HCT116 (cell line): Measurements from ENCODE around the gene BBLN. TPM values are rescaled to one million over a fixed set of nuclear protein-coding genes. Genes with fewer than 3 reads are reported as not detected.

Experiments
- ATAC-seq: fragments of 200-7000 bp; cut with Tn5 transposase; 2 replicates; pipeline ENCODE4 v1.9.1; 2020; ENCODE audit warnings: mild to moderate bottlenecking, moderate library complexity
- BruUV-seq: library from RNA; stranded (reverse); fragments of 400-500 nt; replicated peaks from 2 replicates; lab custom pipeline; 2021; lab: Mats Ljungman, UMichigan
- CTCF ChIA-PET: fragments of 300-600 bp; sonication (Branson Sonifier 250); formaldehyde crosslinking; loops from one replicate; lab custom pipeline; 2021; ENCODE audit warnings: antibody characterized with exemption; lab: Charles Lee
- POLR2A ChIA-PET: fragments of 300-600, 350-600 bp; sonication (Branson Sonifier 250); formaldehyde crosslinking; loops from one replicate; lab custom pipeline; 2021; ENCODE audit warnings: antibody characterized with exemption; lab: Charles Lee
- RAD21 ChIA-PET, 2 experiments: fragments of 300-600 bp; sonication (Branson Sonifier 250); formaldehyde crosslinking; loops; one replicate each; lab custom pipeline; 2023; ENCODE audit warnings: low total read pairs in 2 of 2; ENCODE audit not compliant: uncharacterized antibody in 2 of 2, unreplicated experiment in 2 of 2, low non-redundant PET in 1 of 2; lab: Charles Lee
- DNase-seq: peaks from one replicate; pipeline ENCODE4 v3.0.0-alpha.2; 2010; ENCODE audit warnings: low read depth, low spot score
- H2AFZ ChIP-seq: fragments of 200-600 bp; shearing (Covaris generic), sonication (generic); 2 replicates; pipeline ENCODE4 v1.6.1; 2017; ENCODE audit warnings: low read depth, mixed run types, mixed read lengths, antibody characterized with exemption, low read length; ENCODE audit not compliant: poor library complexity, severe bottlenecking
- H3K27ac ChIP-seq: 2 replicates; pipeline ENCODE4 v1.5.1; 2012; ENCODE audit warnings: low read depth, low read length
- H3K27me3 ChIP-seq: fragments of 200-600 bp; sonication (generic); 2 replicates; pipeline ENCODE4 v1.6.1; 2016; ENCODE audit warnings: mixed run types, low read length, mixed read lengths; ENCODE audit not compliant: insufficient read depth
- H3K36me3 ChIP-seq, 2 experiments: fragments of 200-500 bp in 1 of 2; fragments of 200-600 bp in 1 of 2; sonication (Bioruptor generic) in 1 of 2; sonication (generic) in 1 of 2; 2 replicates each; pipeline versions ENCODE4 v1.5.1 to v1.6.1; 2014 to 2016; ENCODE audit warnings: low read length in 2 of 2, inconsistent platforms in 1 of 2, mixed read lengths in 1 of 2, mixed run types in 1 of 2; ENCODE audit not compliant: insufficient read depth in 2 of 2, control insufficient read depth in 1 of 2
- H3K4me1 ChIP-seq, 2 experiments: fragments of 200-600 bp in 1 of 2; sonication (generic) in 1 of 2; 2 replicates each; pipeline versions ENCODE4 v1.5.1 to v1.6.1; 2012 to 2017; ENCODE audit warnings: low read length in 2 of 2, inconsistent platforms in 1 of 2, mild to moderate bottlenecking in 1 of 2, mixed read lengths in 1 of 2, mixed run types in 1 of 2, moderate library complexity in 1 of 2; ENCODE audit not compliant: insufficient read depth in 2 of 2, control insufficient read depth in 1 of 2
- H3K4me2 ChIP-seq: fragments of 200-600 bp; sonication (generic); 2 replicates; pipeline ENCODE4 v1.6.1; 2017; ENCODE audit warnings: mixed run types, low read length, mixed read lengths
- H3K4me3 ChIP-seq, 2 experiments: fragments of 200-600 bp in 1 of 2; sonication (generic) in 1 of 2; replicated peaks in 1 of 2; 2 replicates each; pipeline ENCODE4 v1.5.1; 2011 to 2016; ENCODE audit warnings: low read length in 2 of 2, control low read depth in 1 of 2, low read depth in 1 of 2, mild to moderate bottlenecking in 1 of 2, mixed read lengths in 1 of 2, mixed run types in 1 of 2
- H3K79me2 ChIP-seq: fragments of 200-600 bp; sonication (generic); 2 replicates; pipeline ENCODE4 v1.6.1; 2017; ENCODE audit warnings: mild to moderate bottlenecking, mixed run types, low read length, moderate library complexity, mixed read lengths; ENCODE audit not compliant: insufficient read depth
- H3K9ac ChIP-seq: fragments of 200-600 bp; sonication (generic); 2 replicates; pipeline ENCODE4 v1.6.1; 2016; ENCODE audit warnings: low read length, mixed read lengths
- H3K9me2 ChIP-seq: fragments of 200-600 bp; sonication (generic), shearing (Covaris generic); 2 replicates; pipeline ENCODE4 v1.6.1; 2017; ENCODE audit warnings: mixed run types, mild to moderate bottlenecking, moderate library complexity; ENCODE audit not compliant: insufficient read depth
- H3K9me3 ChIP-seq, 2 experiments: fragments of 200-500 bp in 1 of 2; fragments of 200-600 bp in 1 of 2; sonication (Bioruptor generic) in 1 of 2; sonication (generic) in 1 of 2; 2 replicates each; pipeline ENCODE4 v1.6.1; 2014 to 2017; ENCODE audit warnings: low read length in 2 of 2, mixed read lengths in 2 of 2, inconsistent platforms in 1 of 2, low read depth in 1 of 2, mild to moderate bottlenecking in 1 of 2, mixed run types in 1 of 2, moderate library complexity in 1 of 2; ENCODE audit not compliant: control insufficient read depth in 1 of 2, insufficient read depth in 1 of 2
- H4K20me1 ChIP-seq: fragments of 200-600 bp; sonication (generic), shearing (Covaris generic); 2 replicates; pipeline ENCODE4 v1.6.1; 2017; ENCODE audit warnings: mixed run types, mild to moderate bottlenecking, moderate library complexity; ENCODE audit not compliant: insufficient read depth
- CBX3 ChIP-seq: IDR thresholded peaks from 2 replicates; pipeline ENCODE4 v1.6.1; 2012; ENCODE audit warnings: low read depth
- POLR2A ChIP-seq: IDR thresholded peaks from 2 replicates; pipeline ENCODE4 v1.7.0; 2011; ENCODE audit warnings: borderline replicate concordance; ENCODE audit not compliant: insufficient read depth, insufficient read length; ENCODE audit errors: extremely low read depth
- REST ChIP-seq: IDR thresholded peaks from 2 replicates; pipeline ENCODE4 v1.6.1; 2012; ENCODE audit warnings: low read depth
- TCF7L2 ChIP-seq: IDR thresholded peaks from 2 replicates; pipeline ENCODE4 v1.7.0; 2011; ENCODE audit warnings: borderline replicate concordance, inconsistent platforms; ENCODE audit not compliant: insufficient read depth, insufficient read length; ENCODE audit errors: extremely low read depth
- intact Hi-C: fragments of 100-400 bp; cut with micrococcal nuclease; formaldehyde crosslinking; loops from 2 replicates; pipeline ENCODE4 v1.10.0; 2022
- total RNA-seq: library from RNA; stranded (reverse); gene quantifications from one replicate; pipeline ENCODE4 v1.2.1, GENCODE V29; 2021; ENCODE audit not compliant: unreplicated experiment

The BBLN gene
- total RNA-seq, 1 experiment from 2014 or later, result 119 TPM

GRCh38 chr9:128190013-128190412 lies 29.9 kb downstream of the BBLN start:
- Histone ChIP-seq H3K9me3 (no peaks in the 10 kb centered on the region), H3K36me3 (peaks cover 4 to 8% of the 10 kb centered on the region in 2 experiments; a peak in 3 of 4 replicates)
- TF ChIP-seq REST, result no peak
- TF ChIP-seq TCF7L2, result no peak
- TF ChIP-seq POLR2A, result no peak
- TF ChIP-seq CBX3, result no peak
- TF ChIP-seq, all 23 proteins: peak for 0
- Histone ChIP-seq H3K4me3 (peak overlapping the region in 1 of 2 experiments; percentile 89; a peak in 2 of 4 replicates), H4K20me1 (no peaks in the 10 kb centered on the region), H3K4me1 (peaks cover 16 to 33% of the 10 kb centered on the region in 2 experiments), H2AFZ (no peak overlapping the region), H3K9me2 (no peaks in the 10 kb centered on the region), H3K27me3 (no peaks in the 10 kb centered on the region), H3K27ac (0 out of 2 replicates have a peak overlapping the region, but pooled peaks have one; percentile 13), H3K4me2 (peak overlapping the region; percentile 90), H3K79me2 (peaks cover 20% of the 10 kb centered on the region), H3K9ac (peak overlapping the region; percentile 97)
- no TSS peak for BruUV-seq
- RAD21 ChIA-PET, result no interaction called here
- intact Hi-C loops, result loop anchor here (10.0 kb wide), 1 partner anchor 155 kb away; the partner anchor contains the start of gene SLC27A4
- CTCF ChIA-PET, result interaction anchor here (0.5 to 1.0 kb wide), 3 partner anchors 12 to 82 kb away, joined by 3 read pairs; no protein-coding TSS in a partner anchor
- ATAC-seq, result no peak
- DNase-seq, result no peak
- POLR2A ChIA-PET, result interaction anchor here (0.6 to 1.7 kb wide), 3 partner anchors 9 to 146 kb away, joined by 3 to 6 read pairs (median 6); partner anchors contain the start of gene BBLN
